Measurements from ENCODE around the gene PTX4.

- TF ChIP-seq POLR2AphosphoS5 (IDR thresholded peaks at IDR 0.05) (no peak), CTCF (IDR thresholded peaks at IDR 0.05) (no peak), EP300 (IDR thresholded peaks at IDR 0.05) (no peak)
Observed at GRCh38 chr16:1485847-1486496, 2.8 kb downstream of the PTX4 start.

Data from gastroesophageal sphincter (tissue), 3 donors.